Measurements from ENCODE around the gene NOP58. TPM values are rescaled to one million over a fixed set of nuclear protein-coding genes. Genes with fewer than 3 reads are reported as not detected.
"Not testable (repeated sequence)": the region's sequence is repeated elsewhere in the genome, so short reads cannot be mapped to it uniquely, and the experiment has no call there.

NOP58 gene, protein sequence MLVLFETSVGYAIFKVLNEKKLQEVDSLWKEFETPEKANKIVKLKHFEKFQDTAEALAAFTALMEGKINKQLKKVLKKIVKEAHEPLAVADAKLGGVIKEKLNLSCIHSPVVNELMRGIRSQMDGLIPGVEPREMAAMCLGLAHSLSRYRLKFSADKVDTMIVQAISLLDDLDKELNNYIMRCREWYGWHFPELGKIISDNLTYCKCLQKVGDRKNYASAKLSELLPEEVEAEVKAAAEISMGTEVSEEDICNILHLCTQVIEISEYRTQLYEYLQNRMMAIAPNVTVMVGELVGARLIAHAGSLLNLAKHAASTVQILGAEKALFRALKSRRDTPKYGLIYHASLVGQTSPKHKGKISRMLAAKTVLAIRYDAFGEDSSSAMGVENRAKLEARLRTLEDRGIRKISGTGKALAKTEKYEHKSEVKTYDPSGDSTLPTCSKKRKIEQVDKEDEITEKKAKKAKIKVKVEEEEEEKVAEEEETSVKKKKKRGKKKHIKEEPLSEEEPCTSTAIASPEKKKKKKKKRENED
- 71.4 and 74.1 TPM in 2 replicates for total RNA-seq (ENCODE audit: low replicate concordance)

DNA sequence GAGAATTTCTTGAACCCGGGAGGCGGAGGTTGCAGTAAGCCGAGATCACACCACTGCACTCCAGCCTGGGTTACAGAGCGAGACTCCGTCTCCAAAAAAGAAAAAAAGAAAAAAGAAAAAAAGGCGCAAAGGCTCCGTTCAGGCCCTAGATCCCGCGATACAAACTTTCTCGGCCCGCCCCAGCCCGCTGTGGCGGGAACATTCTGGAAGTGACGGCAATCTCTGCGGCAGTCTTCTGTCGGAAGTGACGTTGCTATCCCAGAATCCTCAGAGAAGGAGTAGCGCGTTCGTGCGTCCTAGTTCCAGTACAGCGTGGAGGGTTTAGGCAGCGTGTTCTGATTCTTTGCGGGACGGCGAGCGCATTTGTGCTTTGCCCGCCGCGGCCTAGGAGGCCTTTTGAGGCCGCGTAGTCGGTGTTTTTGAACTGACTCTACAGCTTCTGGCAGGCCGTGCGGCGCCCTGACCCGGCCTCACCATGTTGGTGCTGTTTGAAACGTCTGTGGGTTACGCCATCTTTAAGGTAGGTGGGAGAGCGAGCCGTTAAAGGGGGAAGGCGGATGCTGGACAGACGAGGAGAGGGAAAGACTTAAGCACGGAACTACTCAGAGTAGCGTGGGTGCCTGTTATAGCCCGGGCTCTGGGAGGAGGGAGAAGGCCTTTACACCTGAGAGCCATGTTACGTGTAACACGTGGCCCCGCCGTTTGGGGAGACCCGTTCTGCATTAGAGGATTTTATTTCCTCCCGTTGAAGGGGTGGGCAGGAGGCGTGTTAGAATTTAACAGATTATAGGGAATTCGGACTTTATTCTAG lies at the start of gene NOP58:
Gene NOP58, plus strand, starts transcription at position 297 of the 811 bp plus-strand sequence. Its CDS starts 179 bp downstream, at position 476.
- peak; percentile 95 for DNase-seq (ENCODE audit: low read depth)
- TF ChIP-seq, protein P1, sequence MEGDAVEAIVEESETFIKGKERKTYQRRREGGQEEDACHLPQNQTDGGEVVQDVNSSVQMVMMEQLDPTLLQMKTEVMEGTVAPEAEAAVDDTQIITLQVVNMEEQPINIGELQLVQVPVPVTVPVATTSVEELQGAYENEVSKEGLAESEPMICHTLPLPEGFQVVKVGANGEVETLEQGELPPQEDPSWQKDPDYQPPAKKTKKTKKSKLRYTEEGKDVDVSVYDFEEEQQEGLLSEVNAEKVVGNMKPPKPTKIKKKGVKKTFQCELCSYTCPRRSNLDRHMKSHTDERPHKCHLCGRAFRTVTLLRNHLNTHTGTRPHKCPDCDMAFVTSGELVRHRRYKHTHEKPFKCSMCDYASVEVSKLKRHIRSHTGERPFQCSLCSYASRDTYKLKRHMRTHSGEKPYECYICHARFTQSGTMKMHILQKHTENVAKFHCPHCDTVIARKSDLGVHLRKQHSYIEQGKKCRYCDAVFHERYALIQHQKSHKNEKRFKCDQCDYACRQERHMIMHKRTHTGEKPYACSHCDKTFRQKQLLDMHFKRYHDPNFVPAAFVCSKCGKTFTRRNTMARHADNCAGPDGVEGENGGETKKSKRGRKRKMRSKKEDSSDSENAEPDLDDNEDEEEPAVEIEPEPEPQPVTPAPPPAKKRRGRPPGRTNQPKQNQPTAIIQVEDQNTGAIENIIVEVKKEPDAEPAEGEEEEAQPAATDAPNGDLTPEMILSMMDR (IDR thresholded peaks at IDR 0.05; ENCODE audit: insufficient read depth, low read length): no peak
- H3K4me3 ChIP-seq (ENCODE audit: low read depth, low read length): peak within 1 kb of the TSS; percentile 99

DNA sequence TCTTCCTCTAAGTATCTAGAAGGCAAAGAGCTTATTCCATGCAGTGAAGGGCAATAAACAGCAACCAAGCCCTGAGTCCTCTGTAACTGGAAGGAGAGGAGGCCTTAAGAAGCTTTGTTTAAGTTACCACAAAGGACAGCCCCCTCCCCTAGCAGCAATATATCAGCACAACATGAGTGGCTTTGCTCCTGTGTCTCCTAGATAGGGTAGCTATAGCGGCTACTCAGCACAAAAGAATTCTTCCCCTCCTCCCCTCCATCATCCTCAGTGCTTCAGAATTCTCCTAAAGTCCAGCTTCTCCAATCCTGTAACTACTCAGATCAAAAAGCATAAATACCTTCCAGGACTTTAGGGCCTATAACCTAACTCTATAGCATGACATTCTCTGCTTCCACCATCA lies 43.7 kb upstream of the NOP58 start:
- peak; percentile 20 for DNase-seq (ENCODE audit: low read depth)
- TF ChIP-seq, protein P1 (IDR thresholded peaks at IDR 0.05; ENCODE audit: insufficient read depth, low read length): no peak
- no peak overlapping the region for H3K4me3 ChIP-seq (ENCODE audit: low read depth, low read length)

DNA sequence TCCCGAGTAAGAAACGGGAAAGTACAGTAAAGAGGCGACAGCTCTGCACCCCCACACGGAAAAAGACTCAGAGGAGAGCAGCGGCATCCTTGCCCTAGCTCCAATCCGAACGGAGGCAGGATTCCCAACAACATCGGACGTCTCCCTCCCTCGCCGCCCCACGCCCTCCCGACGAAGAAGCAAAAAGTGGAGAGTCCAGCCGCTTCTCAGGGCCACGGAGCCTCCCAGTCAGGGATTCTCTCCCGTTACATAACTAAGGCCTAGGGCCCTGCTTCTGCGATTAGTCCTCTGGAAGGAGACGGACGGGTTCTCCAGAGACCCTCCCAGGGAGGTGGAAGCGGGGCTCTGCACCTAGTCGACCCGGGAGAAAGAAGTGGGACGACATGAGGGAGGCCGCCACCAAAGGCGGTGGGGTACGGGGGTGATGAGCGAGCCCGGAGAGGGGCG lies 27.8 kb upstream of the NOP58 start:
- H3K4me3 ChIP-seq (ENCODE audit: low read depth, low read length): peak overlapping the region; percentile 93
- peak; percentile 52 for DNase-seq (ENCODE audit: low read depth)
- TF ChIP-seq, protein P1 (IDR thresholded peaks at IDR 0.05; ENCODE audit: insufficient read depth, low read length): peak; percentile 8

DNA sequence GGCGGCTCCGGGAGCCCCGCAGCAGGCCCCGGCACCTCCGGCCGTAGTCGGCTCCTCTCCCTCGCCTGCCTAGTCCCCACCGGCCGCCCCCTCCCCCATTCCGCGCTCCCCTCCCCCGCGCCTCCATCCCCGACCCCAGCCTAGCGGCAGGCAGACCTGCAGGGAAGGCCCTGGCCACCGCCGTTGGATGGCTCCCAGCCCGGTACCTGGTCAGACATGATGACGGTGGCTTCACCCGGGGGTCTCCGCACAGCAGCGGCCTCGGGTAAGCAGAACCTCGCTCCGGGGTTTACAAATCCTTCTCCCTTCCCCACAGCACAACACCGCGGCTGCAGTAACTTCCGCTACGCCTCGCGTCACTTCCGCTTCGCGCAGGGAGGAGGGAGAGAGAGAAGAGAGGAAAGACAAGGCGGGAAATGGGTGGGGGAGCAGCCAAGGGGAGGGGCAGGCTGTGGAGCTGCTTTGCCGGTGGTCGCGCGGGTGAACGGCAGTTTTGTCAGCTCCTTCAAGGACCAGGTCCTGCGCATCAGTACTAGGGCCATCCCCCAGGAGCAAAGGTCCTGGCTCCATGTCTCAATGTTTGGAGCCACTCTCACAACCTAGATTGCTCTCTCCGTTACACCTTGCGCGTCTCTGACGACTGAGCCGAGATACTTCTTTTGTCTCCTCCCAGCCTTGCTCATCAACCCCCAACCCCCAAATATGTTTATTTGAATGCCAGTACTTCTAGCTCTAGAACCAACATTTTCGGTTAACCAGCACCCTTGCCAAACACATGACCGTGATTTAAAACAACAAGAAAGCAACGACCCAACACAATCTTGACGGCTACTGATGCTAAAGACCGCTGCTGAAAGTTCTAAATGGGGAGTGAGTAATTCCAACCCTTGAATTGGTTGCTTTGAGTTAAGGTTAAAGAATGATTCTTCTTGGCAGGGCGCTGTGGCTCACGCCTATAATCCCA lies 27.0 kb upstream of the NOP58 start, which contains the start of gene SUMO1:
Gene SUMO1, minus strand, starts transcription at position 364 of the 964 bp plus-strand sequence. Its CDS starts 146 bp downstream, at position 218.
- H3K4me3 ChIP-seq (ENCODE audit: low read depth, low read length): peak within 1 kb of the TSS; percentile 93
- TF ChIP-seq, protein P1 (IDR thresholded peaks at IDR 0.05; ENCODE audit: insufficient read depth, low read length): no peak
- DNase-seq (ENCODE audit: low read depth): peak; percentile 83

DNA sequence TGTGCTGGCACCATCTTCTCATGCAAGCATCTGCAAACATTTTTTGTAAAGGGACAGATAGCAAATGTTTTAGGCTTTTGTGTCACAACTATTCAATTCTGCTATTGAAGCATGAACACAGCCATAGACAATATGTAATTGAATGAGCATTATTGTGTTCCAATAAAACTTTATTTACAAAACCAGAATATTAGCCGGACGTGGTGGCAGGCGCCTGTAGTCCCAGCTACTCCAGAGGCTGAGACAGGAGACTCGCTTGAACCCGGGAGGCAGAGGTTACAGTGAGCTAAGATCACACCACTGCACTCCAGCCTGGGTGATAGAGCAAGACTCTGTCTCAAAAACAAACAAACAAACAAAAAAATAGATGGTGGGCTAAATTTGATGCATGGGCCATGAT lies 17.9 kb upstream of the NOP58 start:
- not testable (repeated sequence) for DNase-seq (ENCODE audit: low read depth); H3K4me3 ChIP-seq (ENCODE audit: low read depth, low read length)

DNA sequence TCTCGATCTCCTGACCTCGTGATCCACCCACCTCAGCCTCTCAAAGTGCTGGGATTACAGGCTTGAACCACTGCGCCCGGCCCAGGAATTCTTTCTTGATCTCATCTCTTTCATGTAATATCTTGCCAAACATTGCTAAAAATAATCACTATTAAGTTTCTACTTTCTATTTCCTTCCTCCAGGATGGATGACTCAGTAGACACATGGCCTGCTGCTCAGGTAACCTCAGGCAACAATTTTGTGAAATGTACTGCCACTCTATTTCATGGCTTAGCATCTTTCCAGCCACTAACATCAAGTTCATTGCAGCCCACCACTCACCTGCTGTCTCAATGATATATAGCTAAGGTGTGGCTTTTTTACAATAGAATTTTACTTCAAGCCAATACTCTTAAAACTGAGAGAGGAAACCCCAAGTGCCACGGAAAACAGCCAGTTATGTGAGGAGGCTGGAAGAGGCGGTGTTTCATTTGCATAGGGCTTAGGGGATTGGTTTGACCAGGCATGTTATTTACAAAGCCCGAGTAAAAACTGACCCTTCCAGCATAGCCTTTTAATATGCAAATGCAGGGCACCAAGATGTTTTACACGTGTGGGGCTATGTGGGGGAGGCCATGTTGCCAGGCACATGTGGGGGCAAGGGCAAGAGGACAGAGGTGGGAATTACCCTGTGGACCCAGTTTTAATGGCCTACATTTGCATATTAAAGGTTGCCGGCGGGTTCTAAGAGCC lies 15.9 kb upstream of the NOP58 start:
- TF ChIP-seq, protein P1 (IDR thresholded peaks at IDR 0.05; ENCODE audit: insufficient read depth, low read length): no peak
- no peak overlapping the region for H3K4me3 ChIP-seq (ENCODE audit: low read depth, low read length)
- DNase-seq (ENCODE audit: low read depth): no peak

Data from fibroblast of the aortic adventitia (primary cell).